Calu3 (cell line): Measurements from ENCODE around the gene HLX. TPM values are rescaled to one million over a fixed set of nuclear protein-coding genes. Genes with fewer than 3 reads are reported as not detected.
A peak's percentile ranks its signal among the peaks of the same experiment; 100 is the strongest.

Experiments
- BruUV-seq: library from RNA; stranded (reverse); fragments of 400-500 nt; replicated peaks from 2 replicates; lab custom pipeline; 2021; lab: Mats Ljungman, UMichigan
- CTCF ChIA-PET: fragments of 300-600 bp; sonication (Branson Sonifier 250); formaldehyde crosslinking; loops from one replicate; lab custom pipeline; 2022; ENCODE audit warnings: antibody characterized with exemption; lab: Charles Lee
- DNase-seq: peaks from one replicate; pipeline ENCODE4 v3.0.0; 2022
- H3K27ac Mint-ChIP-seq: one replicate; pipeline ENCODE4 v1.8.0; 2022; ENCODE audit warnings: mixed read lengths; ENCODE audit not compliant: unreplicated experiment
- H3K27me3 Mint-ChIP-seq: one replicate; pipeline ENCODE4 v1.8.0; 2022; ENCODE audit warnings: mixed read lengths; ENCODE audit not compliant: unreplicated experiment
- H3K36me3 Mint-ChIP-seq: one replicate; pipeline ENCODE4 v1.8.0; 2022; ENCODE audit warnings: mild to moderate bottlenecking, moderate library complexity, mixed read lengths; ENCODE audit not compliant: insufficient read depth, unreplicated experiment
- H3K4me1 Mint-ChIP-seq: one replicate; pipeline ENCODE4 v1.8.0; 2022; ENCODE audit warnings: mild to moderate bottlenecking, low read depth, mixed read lengths; ENCODE audit not compliant: unreplicated experiment
- H3K4me3 Mint-ChIP-seq: one replicate; pipeline ENCODE4 v1.8.0; 2022; ENCODE audit warnings: mild to moderate bottlenecking, low read depth, moderate library complexity, mixed read lengths; ENCODE audit not compliant: unreplicated experiment
- H3K9me3 Mint-ChIP-seq: one replicate; pipeline ENCODE4 v1.8.0; 2022; ENCODE audit warnings: low read depth, mixed read lengths; ENCODE audit not compliant: unreplicated experiment
- intact Hi-C: fragments of 100-400 bp; cut with micrococcal nuclease; formaldehyde crosslinking; loops from one replicate; pipeline ENCODE4 v1.10.0; 2022; ENCODE audit not compliant: unreplicated experiment
- total RNA-seq: library from RNA; stranded (reverse); gene quantifications from 2 replicates; pipeline ENCODE4 v1.2.3, GENCODE V29; 2022
- TF ChIP-seq, protein P1 (sequence below): fragments of 200-600 bp; IDR thresholded peaks from one replicate; pipeline ENCODE4 v1.8.0; 2022; ENCODE audit warnings: antibody characterized with exemption; ENCODE audit not compliant: unreplicated experiment

Gene HLX
- total RNA-seq, 1 experiment from 2014 or later: 0.09 TPM

DNA sequence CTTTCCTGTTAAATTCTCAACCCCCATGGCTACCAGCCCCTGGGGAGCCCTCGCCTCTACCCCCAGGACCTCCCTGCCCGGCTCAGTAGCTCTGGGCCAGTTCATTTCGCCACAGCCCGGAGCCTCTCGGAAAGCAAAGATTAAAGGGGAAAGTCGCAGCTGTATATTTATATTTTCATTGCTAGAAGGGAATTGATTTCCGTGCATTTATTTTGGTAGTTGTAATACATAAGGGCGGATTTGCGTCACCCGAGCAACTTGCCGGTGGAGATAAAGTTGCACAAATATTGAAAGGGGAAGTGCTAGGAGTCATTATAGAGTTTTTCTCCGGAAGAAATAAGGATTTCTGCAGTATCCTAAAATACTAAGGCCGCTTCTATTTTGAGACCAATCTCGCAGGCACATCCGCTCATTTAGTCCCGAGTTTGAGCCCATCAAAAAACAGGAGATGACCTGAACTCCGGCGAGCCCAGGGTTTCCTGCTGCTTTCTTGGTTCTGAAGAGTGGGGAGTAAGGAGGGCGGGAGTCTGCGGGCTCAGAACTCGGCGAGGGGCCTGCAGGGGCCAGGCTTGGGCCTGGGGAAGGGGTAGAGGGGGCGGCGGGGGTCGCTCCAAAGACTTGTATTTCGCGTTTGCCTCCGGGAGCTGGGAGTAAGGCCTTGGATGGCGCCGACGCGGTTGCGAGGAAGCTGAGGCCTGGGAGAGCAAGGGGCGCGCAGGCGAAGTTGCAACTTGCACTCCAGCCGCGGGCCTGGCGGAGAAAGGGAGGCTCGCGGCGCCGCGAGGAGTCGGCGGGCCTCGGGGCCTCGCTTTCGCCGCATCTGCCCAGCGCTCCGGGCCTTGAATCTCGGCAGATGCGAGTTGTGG, 2.5 kb upstream of the HLX start:
- BruUV-seq: no TSS peak
- TF ChIP-seq, protein P1, sequence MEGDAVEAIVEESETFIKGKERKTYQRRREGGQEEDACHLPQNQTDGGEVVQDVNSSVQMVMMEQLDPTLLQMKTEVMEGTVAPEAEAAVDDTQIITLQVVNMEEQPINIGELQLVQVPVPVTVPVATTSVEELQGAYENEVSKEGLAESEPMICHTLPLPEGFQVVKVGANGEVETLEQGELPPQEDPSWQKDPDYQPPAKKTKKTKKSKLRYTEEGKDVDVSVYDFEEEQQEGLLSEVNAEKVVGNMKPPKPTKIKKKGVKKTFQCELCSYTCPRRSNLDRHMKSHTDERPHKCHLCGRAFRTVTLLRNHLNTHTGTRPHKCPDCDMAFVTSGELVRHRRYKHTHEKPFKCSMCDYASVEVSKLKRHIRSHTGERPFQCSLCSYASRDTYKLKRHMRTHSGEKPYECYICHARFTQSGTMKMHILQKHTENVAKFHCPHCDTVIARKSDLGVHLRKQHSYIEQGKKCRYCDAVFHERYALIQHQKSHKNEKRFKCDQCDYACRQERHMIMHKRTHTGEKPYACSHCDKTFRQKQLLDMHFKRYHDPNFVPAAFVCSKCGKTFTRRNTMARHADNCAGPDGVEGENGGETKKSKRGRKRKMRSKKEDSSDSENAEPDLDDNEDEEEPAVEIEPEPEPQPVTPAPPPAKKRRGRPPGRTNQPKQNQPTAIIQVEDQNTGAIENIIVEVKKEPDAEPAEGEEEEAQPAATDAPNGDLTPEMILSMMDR: no peak
- peaks cover 15% of the 10 kb centered on the region for H3K27me3 Mint-ChIP-seq

DNA sequence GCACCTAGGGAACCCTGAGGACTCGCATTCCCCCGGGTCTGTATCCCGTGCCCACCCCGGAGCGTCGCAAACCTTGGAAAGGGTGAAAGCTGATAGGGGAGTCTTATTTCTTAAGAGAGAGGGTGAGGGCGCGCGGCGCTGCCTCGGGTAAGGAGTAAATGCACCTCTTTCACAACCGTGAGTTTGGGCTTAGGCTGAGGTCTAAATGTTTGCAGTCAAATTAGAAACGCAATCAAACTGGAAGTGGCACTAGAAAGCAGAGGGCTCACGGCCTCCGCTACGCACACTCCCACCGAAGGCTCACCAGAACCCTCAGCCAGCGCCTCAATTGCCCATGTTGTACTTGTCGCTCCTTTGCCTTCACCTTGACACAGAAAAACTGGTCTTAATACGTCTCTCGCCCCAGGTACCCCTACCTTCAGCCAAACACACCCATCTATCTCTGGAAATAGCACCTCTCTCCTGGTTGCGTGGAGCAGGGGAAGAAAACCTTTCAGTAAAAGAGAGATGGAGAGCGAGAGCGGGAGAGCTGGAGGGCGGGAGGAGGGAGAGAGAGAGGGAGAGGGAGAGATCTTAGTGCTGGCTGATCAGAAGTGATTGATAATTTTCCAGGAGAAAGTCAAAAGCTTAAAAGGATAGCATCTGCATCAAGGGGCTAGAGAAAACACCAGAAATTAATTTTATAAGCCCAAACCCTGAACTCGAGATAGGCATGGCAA, 1.7 kb upstream of the HLX start:
- H3K4me1 Mint-ChIP-seq: peaks cover 7% of the 10 kb centered on the region

More for the DNA sequence above, 2.5 kb upstream of the HLX start:
- Mint-ChIP-seq H3K4me3 (no peak overlapping the region), H3K4me1 (peaks cover 15% of the 10 kb centered on the region), H3K9me3 (no peaks in the 10 kb centered on the region), H3K36me3 (peaks cover 17% of the 10 kb centered on the region), H3K27ac (no peak overlapping the region)
- no peak for DNase-seq
- intact Hi-C loops: loop anchor here (10.0 kb wide), 1 partner anchor 1578 kb away; no protein-coding TSS in a partner anchor
- CTCF ChIA-PET: no interaction called here

DNA sequence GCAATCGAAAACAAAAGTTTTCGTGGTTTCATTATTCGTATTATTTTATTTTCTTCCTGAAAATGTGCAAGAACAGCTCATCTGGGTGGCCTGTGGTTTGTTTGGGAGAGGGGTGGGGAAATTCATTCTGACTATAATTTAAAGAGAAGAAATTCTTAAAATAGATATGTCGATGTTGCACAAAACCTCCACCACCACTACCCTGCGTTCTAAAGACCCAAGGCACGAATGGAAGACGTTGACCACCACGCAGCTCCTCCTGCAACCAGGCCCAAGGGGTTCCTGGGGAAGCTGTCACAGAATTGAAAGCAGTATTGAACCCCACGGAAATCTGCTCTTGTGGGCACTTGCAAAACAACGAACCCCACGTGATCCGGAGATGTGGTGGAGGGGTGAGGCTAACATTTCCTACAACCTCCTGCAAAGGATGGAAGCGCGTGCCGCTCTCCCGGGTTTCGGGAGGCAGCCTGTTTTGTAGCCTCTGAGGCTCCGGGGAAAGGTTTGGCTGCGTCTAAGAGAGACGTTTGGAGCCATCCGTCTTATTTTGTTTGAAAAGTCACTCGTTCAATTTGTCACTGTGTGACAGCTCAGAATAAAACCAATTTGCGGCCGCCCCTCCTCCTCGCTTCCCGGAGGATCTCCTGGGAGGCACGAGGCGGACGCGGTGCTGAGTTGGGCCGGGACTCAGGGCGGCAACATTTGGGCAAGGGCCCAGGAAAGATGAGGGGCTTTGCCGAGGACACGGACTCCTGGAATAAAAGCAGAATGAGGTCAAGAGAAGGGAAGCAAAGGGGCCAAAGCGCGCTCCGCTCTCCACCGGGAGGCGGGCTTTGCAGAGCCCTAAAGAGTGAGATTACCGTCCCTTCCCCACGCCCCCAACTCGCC, 810 bp upstream of the HLX start:
- no peak overlapping the region for H3K27ac Mint-ChIP-seq
- peaks cover 17% of the 10 kb centered on the region for H3K36me3 Mint-ChIP-seq
- no TSS peak for BruUV-seq
- H3K27me3 Mint-ChIP-seq: peaks cover 32% of the 10 kb centered on the region
- no peak for DNase-seq
- TF ChIP-seq, protein P1: no peak
- intact Hi-C loops: loop anchor here (1.0 to 10.0 kb wide), 2 partner anchors 325 to 1576 kb away; no protein-coding TSS in a partner anchor
- CTCF ChIA-PET: no interaction called here
- no peaks in the 10 kb centered on the region for H3K9me3 Mint-ChIP-seq
- H3K4me1 Mint-ChIP-seq: no peaks in the 10 kb centered on the region
- H3K4me3 Mint-ChIP-seq: peak overlapping the region; percentile 83

More for the DNA sequence above, 1.7 kb upstream of the HLX start:
- TF ChIP-seq, protein P1: no peak
- intact Hi-C loops: loop anchor here (10.0 kb wide), 1 partner anchor 1577 kb away; no protein-coding TSS in a partner anchor
- peaks cover 23% of the 10 kb centered on the region for H3K27me3 Mint-ChIP-seq
- DNase-seq: no peak
- no peak overlapping the region for H3K4me3 Mint-ChIP-seq
- H3K27ac Mint-ChIP-seq: no peak overlapping the region
- H3K9me3 Mint-ChIP-seq: no peaks in the 10 kb centered on the region
- no TSS peak for BruUV-seq
- CTCF ChIA-PET: no interaction called here
- H3K36me3 Mint-ChIP-seq: peaks cover 17% of the 10 kb centered on the region
